SJCRH30 (cell line): ENCODE measurements around the gene SMAD3. TPM values are rescaled to one million over a fixed set of nuclear protein-coding genes. Genes with fewer than 3 reads are reported as not detected.

Experiments
- DNase-seq, 2 experiments: peaks; one replicate each; pipeline ENCODE4 v3.0.0-alpha.2; 2015 to 2020
- H3K27ac ChIP-seq: fragments of 250-450 bp; sonication (Bioruptor Pico); 2 replicates; pipeline ENCODE4 v1.5.1; 2020; ENCODE audit warnings: mild to moderate bottlenecking, moderate library complexity
- H3K27me3 ChIP-seq: fragments of 250-450 bp; sonication (Bioruptor Pico); 2 replicates; pipeline ENCODE4 v1.5.1; 2020; ENCODE audit warnings: mild to moderate bottlenecking, moderate library complexity
- H3K36me3 ChIP-seq: fragments of 250-450 bp; sonication (Bioruptor Pico); 2 replicates; pipeline ENCODE4 v1.5.1; 2020; ENCODE audit warnings: mild to moderate bottlenecking, moderate library complexity
- H3K4me1 ChIP-seq: fragments of 250-450 bp; sonication (Bioruptor Pico); 2 replicates; pipeline ENCODE4 v1.5.1; 2020; ENCODE audit warnings: mild to moderate bottlenecking, moderate library complexity
- H3K4me3 ChIP-seq: fragments of 250-450 bp; sonication (Bioruptor Pico); 2 replicates; pipeline ENCODE4 v1.5.1; 2020; ENCODE audit warnings: mild to moderate bottlenecking, moderate library complexity
- H3K9me3 ChIP-seq: fragments of 250-450 bp; sonication (Bioruptor Pico); replicated peaks from 2 replicates; pipeline ENCODE4 v1.5.1; 2020; ENCODE audit warnings: mild to moderate bottlenecking, moderate library complexity
- total RNA-seq: library from RNA; depleted of rRNA; stranded (reverse); fragments of >200 nt; shearing (Covaris generic); gene quantifications from 2 replicates; pipeline ENCODE4 v1.2.3, GENCODE V29; 2014

Gene SMAD3
- total RNA-seq, 1 experiment from 2014 or later, result 23.0 TPM

DNA sequence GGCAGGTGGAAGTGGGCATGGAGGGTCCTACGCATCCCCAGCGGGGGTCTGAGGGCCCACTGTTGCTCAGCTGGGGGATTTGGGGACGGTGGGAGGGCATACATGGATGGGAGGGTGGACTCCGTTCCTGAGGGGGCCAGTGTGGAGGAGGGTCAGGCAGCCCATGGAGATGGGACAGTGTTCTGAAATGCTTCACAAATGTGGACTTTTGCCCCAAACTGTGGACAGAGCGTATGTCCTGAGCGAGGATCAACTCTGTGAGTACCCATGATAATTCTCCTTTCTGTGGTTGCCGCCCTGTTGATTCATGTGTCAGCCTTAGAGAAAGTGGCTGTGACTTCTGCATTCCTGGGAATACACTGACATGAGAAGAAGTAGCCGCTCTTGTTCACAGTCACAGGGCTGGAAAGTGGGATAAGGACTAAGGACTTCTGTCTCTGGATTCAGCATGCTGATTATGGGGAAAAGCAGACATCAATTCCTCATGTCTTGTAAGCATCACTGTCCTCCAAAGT lies 33.4 kb downstream of the SMAD3 start:
- Histone ChIP-seq H3K36me3 (peaks cover 6% of the 10 kb centered on the region), H3K4me3 (no peak overlapping the region), H3K9me3 (no peaks in the 10 kb centered on the region), H3K27ac (no peak overlapping the region), H3K4me1 (no peaks in the 10 kb centered on the region), H3K27me3 (no peaks in the 10 kb centered on the region)
- DNase-seq, result no peak

DNA sequence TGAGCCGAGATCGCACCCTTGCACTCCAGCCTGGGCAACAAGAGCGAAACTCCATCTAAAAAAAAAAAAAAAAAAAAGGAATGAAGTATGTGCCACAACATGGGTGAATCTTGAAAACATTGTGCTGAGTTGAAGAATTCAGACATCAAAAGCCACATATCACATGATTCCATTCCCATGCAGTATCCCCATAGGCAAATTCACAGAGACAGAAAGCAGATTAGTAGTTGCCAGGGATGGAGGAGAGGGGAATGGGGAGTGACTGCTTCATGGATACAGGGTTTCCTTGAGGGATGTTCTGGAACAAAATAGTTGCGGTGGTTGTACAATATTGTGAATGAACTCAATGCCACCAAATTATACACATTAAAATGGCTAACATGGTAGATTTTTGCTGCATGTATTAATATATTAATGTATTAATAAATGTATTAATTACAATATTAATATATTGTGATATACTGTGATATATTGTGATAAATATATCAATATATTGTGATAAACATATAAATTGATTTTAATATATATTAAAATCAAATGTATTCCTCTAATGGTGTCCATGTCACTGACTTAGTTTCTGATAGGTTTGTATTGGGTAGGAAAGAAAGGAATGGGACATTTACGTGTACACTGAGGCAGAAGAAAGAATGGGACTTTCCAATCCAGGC lies 34.9 kb downstream of the SMAD3 start:
- Histone ChIP-seq H3K9me3 (no peaks in the 10 kb centered on the region), H3K4me1 (peaks cover 8% of the 10 kb centered on the region), H3K27ac (no peak overlapping the region), H3K27me3 (no peaks in the 10 kb centered on the region), H3K4me3 (no peak overlapping the region), H3K36me3 (peaks cover 6% of the 10 kb centered on the region)
- no peak for DNase-seq

DNA sequence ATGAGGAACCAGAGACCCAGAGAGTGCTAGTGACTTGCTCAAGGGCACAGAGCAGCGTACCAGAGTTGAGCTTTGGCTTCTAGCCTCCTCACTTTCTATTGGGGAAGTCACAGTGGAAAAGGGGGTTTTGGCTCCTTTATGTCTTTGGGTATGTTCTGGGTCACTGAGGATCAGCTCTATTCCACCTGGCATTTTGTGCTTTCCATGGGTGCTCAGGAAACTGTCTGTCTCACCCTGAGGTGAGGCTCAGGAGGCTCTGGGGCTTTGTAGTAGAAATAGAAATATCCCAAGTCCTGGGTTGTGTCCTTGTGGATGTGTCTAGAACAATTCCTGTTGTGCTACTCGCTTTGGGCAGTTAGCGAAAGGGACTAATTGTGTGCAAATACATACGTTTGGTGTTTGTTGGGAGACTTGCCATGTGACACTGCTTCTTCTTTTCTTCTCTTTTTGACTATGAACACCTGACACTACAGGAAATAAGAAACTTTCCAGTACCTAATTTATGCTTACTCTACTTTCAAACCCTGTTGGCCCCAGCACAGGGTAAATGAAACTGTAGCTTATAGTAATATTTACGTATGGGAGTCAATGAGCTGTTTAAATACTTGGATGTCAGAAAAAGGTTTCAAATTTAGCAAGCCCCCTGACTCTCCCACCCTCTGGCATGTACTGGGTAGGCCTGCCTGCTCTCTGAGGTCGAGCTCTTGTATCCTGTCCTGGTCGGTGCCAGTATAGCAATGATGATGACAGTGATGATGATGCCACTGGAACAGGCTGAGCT lies 35.6 kb downstream of the SMAD3 start:
- no peaks in the 10 kb centered on the region for H3K9me3 ChIP-seq
- peaks cover 6% of the 10 kb centered on the region for H3K36me3 ChIP-seq
- H3K27ac ChIP-seq, result no peak overlapping the region
- H3K4me3 ChIP-seq, result no peak overlapping the region
- DNase-seq, result no peak
- no peaks in the 10 kb centered on the region for H3K27me3 ChIP-seq
- H3K4me1 ChIP-seq, result peaks cover 15% of the 10 kb centered on the region

DNA sequence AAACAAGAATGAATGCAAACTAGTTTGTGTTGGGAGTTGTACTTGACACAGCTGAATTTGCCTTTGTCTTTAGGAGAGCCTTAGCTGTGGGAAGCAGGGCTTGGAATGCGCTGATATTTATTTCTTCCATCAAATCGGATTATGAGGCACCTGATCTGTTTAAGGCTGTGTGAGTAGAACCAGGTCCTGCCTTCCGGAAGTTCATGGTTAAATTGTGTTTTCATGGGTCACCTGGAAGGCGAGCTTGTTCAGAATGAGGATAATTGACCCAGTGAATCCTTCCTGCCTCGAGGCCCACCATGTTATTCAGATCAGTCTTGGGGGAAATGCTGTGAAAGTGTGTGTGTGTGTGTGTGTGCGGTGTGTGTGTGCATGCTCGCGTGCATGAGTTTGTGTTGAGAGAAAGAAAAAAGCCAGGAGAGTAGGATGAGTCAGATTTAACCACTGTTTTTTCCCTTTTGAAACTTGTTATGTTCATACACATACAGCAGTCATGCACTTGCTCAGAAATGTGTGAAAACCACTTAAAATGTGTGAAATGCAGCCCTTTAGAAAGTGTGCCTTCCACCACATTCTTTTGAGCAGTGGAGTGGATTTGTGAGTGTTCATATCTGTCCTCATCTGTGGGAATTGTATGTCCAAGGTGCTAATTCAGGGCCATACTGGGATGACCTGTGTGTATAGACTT lies 36.7 kb downstream of the SMAD3 start:
- DNase-seq, result no peak
- Histone ChIP-seq H3K36me3 (peaks cover 6% of the 10 kb centered on the region), H3K4me3 (no peak overlapping the region), H3K4me1 (peaks cover 26% of the 10 kb centered on the region), H3K27me3 (no peaks in the 10 kb centered on the region), H3K9me3 (no peaks in the 10 kb centered on the region), H3K27ac (no peak overlapping the region)

DNA sequence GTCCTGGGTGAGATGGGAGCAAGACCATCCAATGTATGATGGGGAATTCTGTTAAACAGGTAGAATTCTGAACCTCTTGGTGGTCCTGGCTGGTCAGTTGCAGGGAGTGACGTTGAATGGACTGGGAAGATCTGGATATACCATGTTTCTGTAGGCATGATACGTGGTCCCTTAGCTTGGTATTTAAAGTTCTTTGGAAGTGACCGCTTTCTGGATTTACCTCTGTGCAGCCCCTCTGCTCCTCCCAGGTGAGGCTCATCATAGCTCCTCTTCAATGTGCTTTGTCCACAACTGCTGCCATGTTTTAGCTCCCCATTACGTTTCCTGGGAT lies 37.2 kb downstream of the SMAD3 start:
- Histone ChIP-seq H3K36me3 (peaks cover 6% of the 10 kb centered on the region), H3K9me3 (no peaks in the 10 kb centered on the region), H3K4me1 (peaks cover 31% of the 10 kb centered on the region), H3K27me3 (no peaks in the 10 kb centered on the region), H3K27ac (no peak overlapping the region), H3K4me3 (no peak overlapping the region)
- no peak for DNase-seq

DNA sequence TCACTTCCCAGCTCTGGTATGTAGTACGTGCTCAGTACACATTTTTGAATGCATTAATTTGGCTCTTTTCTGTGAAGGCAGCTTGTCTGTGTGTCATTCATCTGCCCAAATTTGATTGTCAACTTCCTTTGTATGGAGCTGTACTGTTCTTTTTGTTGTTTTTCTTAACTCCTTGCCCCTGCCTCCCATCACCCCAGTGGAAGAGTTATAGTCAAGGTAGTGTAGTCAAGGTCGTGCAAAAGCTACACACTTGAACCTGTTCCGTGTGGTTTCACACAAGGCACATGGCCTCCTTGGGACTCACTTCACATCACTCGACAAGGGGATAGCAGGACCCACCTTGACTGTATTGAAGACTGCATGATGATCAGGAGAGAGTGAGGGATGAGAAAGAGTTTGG lies 37.6 kb downstream of the SMAD3 start:
- no peak for DNase-seq
- no peaks in the 10 kb centered on the region for H3K9me3 ChIP-seq
- no peak overlapping the region for H3K27ac ChIP-seq
- H3K36me3 ChIP-seq, result peaks cover 4% of the 10 kb centered on the region; the same call in 1 of the 2 replicates
- peaks cover 32% of the 10 kb centered on the region for H3K4me1 ChIP-seq
- no peaks in the 10 kb centered on the region for H3K27me3 ChIP-seq
- H3K4me3 ChIP-seq, result no peak overlapping the region

DNA sequence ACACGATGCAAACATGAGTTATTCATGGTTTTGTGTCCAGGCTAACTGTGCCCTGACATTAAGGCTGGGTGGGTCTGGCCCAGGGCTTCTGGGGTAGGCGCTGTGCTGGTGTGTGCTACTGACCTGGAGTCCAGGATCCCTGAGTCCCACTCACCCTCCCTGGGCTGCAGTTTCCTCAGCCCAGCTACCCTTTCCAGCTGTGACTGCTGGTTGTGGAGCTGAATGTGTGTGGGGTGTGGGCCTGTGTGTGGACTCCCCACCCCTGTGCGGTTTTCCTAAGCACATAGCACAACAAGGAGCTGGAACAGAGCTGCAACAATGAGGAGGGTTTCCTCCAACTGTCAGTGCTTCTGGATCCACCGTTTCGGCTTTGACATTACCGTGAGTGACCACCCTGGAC lies 38.0 kb downstream of the SMAD3 start:
- H3K36me3 ChIP-seq, result peaks cover 4% of the 10 kb centered on the region; the same call in 1 of the 2 replicates
- peaks cover 36% of the 10 kb centered on the region for H3K4me1 ChIP-seq
- no peaks in the 10 kb centered on the region for H3K27me3 ChIP-seq
- no peak overlapping the region for H3K27ac ChIP-seq
- no peaks in the 10 kb centered on the region for H3K9me3 ChIP-seq
- H3K4me3 ChIP-seq, result no peak overlapping the region
- no peak for DNase-seq

DNA sequence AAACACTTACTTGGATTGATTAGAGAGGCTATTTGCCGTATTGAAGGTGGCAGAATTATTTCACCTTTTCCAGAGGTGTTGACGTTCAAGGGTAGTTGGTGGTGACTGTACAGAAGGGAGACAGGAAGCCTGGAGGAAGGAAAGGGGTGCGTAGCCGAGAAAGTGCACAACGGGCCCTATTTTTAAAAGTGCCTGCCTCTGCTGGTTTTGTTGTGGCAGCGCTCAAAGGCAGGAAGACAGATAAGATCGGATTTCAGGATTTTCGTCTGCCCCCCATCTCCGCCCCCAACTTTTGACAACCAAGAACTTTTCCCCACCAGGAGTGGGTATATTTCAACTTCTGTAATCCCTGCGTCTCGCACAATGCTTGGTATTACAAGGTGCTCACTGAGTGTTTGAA lies 38.5 kb downstream of the SMAD3 start:
- Histone ChIP-seq H3K4me1 (peaks cover 39% of the 10 kb centered on the region), H3K9me3 (no peaks in the 10 kb centered on the region), H3K27me3 (no peaks in the 10 kb centered on the region)

DNA sequence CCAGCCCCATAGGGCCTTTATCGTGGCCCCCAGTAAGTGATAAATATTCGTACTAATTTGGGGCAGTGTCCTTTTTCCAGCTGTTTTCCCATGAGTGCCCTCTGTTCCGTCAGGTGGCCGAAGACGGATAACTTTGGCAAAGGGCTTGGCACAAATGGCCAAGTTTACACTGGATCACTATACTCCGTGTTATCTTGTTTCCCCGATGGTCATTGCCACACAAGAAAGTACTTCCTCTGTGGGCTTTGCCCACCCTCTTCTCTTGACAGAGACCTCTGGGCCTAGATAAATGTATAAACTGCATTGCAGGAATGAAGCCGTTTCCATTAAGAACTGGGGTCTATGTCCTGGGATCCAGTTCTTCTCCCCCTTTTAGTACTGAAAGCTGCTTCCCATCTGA lies 39.1 kb downstream of the SMAD3 start:
- peaks cover 4% of the 10 kb centered on the region; the same call in 1 of the 2 replicates for H3K36me3 ChIP-seq
- no peaks in the 10 kb centered on the region for H3K27me3 ChIP-seq
- H3K4me1 ChIP-seq, result peaks cover 41% of the 10 kb centered on the region
- DNase-seq, result no peak
- H3K4me3 ChIP-seq, result no peak overlapping the region
- H3K9me3 ChIP-seq, result no peaks in the 10 kb centered on the region
- H3K27ac ChIP-seq, result peak overlapping the region; percentile 25

More for the DNA sequence above, 38.5 kb downstream of the SMAD3 start:
- H3K4me3 ChIP-seq, result no peak overlapping the region
- H3K27ac ChIP-seq, result no peak overlapping the region
- DNase-seq, result no peak
- H3K36me3 ChIP-seq, result peaks cover 4% of the 10 kb centered on the region; the same call in 1 of the 2 replicates

DNA sequence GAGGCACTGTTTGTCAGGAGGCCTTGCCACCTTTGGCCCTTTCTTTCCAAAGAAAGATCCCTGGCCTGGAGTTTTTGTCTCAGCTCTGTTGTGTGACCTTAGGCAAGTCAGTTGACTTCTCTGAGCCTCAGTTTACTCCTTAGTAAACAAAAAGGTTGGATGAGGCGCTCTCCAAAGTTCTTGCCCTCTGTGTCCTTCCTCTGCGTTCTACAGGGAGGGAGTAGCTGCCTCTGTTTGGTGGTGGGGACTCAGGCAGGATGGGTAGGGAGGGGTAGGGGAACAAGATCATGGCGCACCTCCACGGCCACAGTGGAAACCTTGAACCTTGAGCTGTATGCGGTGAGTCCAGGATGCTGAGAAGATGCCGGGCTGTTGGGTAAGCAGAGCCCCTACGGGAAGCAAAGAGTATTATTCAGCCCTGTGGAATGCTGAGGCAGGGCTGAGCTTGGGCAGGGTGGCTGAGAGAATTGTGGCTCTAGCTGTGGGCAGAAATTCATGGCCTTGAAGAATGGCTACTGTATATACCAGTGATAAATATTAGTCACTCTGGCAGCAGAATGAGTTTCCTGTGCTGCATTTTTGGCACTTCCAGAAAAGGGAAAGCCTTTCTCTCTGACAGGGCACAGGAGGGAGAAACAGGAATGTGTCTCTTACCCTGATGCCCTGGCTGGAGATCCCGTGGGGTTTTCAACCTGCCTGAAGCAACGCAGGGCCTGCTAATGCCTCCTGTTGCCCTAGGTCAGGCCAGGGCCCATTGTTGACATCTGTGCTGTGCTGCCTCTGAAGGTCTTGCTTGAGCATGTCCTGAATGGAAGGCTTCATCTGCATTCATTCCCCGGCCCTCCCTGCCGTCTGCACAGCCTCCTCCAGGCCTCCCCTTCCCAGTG lies 39.9 kb downstream of the SMAD3 start:
- peak overlapping the region; percentile 25 for H3K27ac ChIP-seq
- no peaks in the 10 kb centered on the region for H3K9me3 ChIP-seq
- no peak overlapping the region for H3K4me3 ChIP-seq
- H3K36me3 ChIP-seq, result peaks cover 4% of the 10 kb centered on the region; the same call in 1 of the 2 replicates
- peak; percentile 45 to 51 for DNase-seq
- H3K4me1 ChIP-seq, result peaks cover 41% of the 10 kb centered on the region
- H3K27me3 ChIP-seq, result no peaks in the 10 kb centered on the region

DNA sequence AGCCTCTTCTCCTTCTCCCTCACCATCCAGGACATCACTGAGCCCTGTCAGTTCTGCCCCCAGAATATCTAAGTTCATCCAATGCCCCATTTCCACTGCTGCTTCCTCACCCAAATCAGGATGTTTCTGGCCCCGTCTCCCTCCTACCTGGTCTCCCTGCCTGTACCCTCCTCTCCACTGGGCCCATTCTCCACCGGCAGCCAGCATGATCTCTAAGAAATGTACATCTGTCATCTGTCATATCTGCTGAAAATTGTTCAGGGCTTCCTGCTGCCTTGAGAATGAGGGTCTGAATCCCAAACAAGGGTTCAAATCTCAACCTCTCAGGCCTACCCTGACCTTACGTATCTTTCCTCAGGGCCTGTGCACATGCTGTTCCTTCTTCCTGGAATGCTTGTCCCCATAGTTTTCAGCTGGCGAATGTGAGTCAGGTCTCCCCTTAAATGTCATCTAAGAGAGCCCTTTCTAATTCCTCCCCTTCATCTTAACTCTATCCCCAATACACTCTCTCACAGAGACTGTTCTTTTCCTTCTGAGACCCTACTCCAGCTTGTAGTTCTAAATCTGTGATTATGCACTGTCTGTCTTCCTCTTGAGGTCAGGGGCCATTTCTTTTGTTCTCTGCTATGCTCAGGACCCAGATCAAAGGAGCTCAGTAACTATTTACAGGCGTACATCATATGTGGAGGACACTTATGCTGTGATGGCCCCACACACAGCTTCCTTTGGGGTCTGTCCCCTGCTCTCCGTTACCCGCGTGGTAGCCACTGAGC lies 40.8 kb downstream of the SMAD3 start:
- no peaks in the 10 kb centered on the region for H3K27me3 ChIP-seq
- H3K4me3 ChIP-seq, result no peak overlapping the region
- H3K36me3 ChIP-seq, result peaks cover 7% of the 10 kb centered on the region
- peaks cover 41% of the 10 kb centered on the region for H3K4me1 ChIP-seq
- peaks cover 6% of the 10 kb centered on the region; the same call in 1 of the 2 replicates for H3K9me3 ChIP-seq
- DNase-seq, result no peak
- H3K27ac ChIP-seq, result peak overlapping the region; percentile 3; the same call in 1 of the 2 replicates

DNA sequence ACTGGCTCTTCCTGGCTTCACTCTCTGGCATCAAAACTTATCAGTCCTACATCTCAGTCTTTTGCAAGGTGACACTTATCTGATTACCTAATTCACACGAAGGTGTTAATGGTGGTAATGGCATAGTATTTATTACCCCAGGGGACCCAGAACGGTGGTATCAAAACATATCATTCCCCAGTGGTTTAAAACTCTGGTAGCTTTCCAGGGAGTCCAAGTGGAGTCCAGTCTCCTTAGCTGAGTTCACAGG lies 41.3 kb downstream of the SMAD3 start:
- no peak overlapping the region for H3K4me3 ChIP-seq
- 0 out of 2 replicates have a peak overlapping the region, but pooled peaks have one; percentile 3 for H3K27ac ChIP-seq
- H3K9me3 ChIP-seq, result peaks cover 10% of the 10 kb centered on the region; the same call in 1 of the 2 replicates
- H3K4me1 ChIP-seq, result peaks cover 41% of the 10 kb centered on the region
- H3K27me3 ChIP-seq, result no peaks in the 10 kb centered on the region
- H3K36me3 ChIP-seq, result peaks cover 7% of the 10 kb centered on the region
- no peak for DNase-seq

DNA sequence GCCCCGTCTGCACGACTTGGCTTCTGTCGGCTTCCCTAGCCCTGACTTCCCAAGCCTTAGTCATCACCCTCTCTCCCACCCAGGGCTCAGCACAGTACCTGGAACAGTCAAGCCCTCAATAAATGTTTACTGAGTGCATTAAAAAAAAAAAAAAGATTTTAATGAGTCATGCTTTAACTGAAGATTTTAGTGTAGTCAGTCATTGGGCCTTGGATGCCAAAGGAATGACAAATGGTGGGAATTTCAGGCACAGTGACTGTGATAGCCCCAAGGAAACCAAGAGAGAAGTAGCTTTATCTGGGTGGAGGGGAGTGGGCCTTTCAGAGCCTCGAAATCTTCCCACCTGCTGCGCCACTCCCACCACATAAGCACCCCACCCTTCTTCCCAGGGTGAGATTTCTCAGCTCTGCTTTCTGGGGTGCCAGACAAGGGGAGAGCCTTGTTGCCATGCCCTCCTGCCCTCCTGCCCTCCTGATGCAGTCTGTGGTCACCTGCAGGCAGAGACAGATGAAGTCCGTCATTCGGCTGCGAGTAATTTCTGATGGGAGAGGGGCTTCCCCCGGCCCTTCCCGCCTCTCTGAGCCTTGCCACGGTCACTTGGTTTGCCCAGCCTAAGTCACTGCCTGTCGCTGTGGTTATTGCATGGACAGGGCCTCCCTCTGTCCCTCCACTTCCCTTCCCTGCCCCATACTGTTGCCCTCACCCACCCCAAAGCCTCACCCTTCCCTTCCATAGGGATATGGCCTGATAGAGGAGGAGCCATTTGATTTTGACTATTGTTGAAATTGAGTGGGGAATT lies 41.8 kb downstream of the SMAD3 start:
- Histone ChIP-seq H3K4me1 (peaks cover 41% of the 10 kb centered on the region), H3K27me3 (no peaks in the 10 kb centered on the region), H3K4me3 (no peak overlapping the region), H3K36me3 (peaks cover 7% of the 10 kb centered on the region), H3K9me3 (peaks cover 10% of the 10 kb centered on the region; the same call in 1 of the 2 replicates), H3K27ac (peak overlapping the region; percentile 20)
- DNase-seq, result peak in 1 of 2 experiments; percentile 28
